Panc1 (cell line): ENCODE results near the gene TUBB1.

ENCODE experiments used
- POLR2AphosphoS5 ChIP-seq: IDR thresholded peaks from 2 replicates; pipeline ENCODE4 v1.6.1; 2012; ENCODE audit warnings: mild to moderate bottlenecking, low read depth, low read length, moderate library complexity
- SIN3A ChIP-seq: IDR thresholded peaks from 2 replicates; pipeline ENCODE4 v1.6.1; 2012; ENCODE audit warnings: low read depth, mild to moderate bottlenecking, low read length, moderate library complexity, borderline replicate concordance; ENCODE audit not compliant: insufficient read depth
- TCF7L2 ChIP-seq: IDR thresholded peaks from 2 replicates; pipeline ENCODE4 v1.6.1; 2011; ENCODE audit warnings: mild to moderate bottlenecking, low read depth, low read length, inconsistent platforms
- TF ChIP-seq, protein P1 (sequence below): fragments of 450-650 bp; IDR thresholded peaks from 2 replicates; pipeline ENCODE4 v1.5.1; 2017; ENCODE audit warnings: mild to moderate bottlenecking
- TF ChIP-seq, protein P2 (sequence below), 2 experiments: IDR thresholded peaks; 2 replicates each; pipeline ENCODE4 v1.6.1; 2011 to 2012; ENCODE audit warnings: low read depth in 2 of 2, control low read depth in 1 of 2, low read length in 1 of 2, mild to moderate bottlenecking in 1 of 2, moderate library complexity in 1 of 2; ENCODE audit not compliant: insufficient read depth in 1 of 2

DNA sequence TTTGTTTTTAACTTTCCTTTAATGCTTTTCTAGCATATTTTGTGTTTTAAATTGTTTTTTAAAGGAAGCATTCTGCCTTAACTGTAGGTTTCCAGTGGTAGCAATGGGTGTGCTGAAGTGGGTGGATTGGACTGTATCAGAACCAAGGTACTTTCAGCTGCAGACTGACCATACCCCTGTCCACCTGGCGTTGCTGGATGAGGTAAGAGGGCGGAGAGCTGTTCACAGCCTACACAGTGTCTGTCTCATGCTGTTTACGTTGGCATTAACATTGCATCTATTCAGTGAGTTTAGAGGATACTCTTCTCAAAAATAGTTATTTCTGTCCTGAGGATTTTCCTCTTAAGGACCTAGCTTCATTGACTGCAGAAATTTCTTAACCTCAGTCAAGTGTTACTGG lies 26.3 kb upstream of the TUBB1 start:
- TF ChIP-seq, protein P1, sequence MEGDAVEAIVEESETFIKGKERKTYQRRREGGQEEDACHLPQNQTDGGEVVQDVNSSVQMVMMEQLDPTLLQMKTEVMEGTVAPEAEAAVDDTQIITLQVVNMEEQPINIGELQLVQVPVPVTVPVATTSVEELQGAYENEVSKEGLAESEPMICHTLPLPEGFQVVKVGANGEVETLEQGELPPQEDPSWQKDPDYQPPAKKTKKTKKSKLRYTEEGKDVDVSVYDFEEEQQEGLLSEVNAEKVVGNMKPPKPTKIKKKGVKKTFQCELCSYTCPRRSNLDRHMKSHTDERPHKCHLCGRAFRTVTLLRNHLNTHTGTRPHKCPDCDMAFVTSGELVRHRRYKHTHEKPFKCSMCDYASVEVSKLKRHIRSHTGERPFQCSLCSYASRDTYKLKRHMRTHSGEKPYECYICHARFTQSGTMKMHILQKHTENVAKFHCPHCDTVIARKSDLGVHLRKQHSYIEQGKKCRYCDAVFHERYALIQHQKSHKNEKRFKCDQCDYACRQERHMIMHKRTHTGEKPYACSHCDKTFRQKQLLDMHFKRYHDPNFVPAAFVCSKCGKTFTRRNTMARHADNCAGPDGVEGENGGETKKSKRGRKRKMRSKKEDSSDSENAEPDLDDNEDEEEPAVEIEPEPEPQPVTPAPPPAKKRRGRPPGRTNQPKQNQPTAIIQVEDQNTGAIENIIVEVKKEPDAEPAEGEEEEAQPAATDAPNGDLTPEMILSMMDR = no peak
- TF ChIP-seq, protein P2, sequence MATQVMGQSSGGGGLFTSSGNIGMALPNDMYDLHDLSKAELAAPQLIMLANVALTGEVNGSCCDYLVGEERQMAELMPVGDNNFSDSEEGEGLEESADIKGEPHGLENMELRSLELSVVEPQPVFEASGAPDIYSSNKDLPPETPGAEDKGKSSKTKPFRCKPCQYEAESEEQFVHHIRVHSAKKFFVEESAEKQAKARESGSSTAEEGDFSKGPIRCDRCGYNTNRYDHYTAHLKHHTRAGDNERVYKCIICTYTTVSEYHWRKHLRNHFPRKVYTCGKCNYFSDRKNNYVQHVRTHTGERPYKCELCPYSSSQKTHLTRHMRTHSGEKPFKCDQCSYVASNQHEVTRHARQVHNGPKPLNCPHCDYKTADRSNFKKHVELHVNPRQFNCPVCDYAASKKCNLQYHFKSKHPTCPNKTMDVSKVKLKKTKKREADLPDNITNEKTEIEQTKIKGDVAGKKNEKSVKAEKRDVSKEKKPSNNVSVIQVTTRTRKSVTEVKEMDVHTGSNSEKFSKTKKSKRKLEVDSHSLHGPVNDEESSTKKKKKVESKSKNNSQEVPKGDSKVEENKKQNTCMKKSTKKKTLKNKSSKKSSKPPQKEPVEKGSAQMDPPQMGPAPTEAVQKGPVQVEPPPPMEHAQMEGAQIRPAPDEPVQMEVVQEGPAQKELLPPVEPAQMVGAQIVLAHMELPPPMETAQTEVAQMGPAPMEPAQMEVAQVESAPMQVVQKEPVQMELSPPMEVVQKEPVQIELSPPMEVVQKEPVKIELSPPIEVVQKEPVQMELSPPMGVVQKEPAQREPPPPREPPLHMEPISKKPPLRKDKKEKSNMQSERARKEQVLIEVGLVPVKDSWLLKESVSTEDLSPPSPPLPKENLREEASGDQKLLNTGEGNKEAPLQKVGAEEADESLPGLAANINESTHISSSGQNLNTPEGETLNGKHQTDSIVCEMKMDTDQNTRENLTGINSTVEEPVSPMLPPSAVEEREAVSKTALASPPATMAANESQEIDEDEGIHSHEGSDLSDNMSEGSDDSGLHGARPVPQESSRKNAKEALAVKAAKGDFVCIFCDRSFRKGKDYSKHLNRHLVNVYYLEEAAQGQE (IDR thresholded peaks at IDR 0.05; ENCODE audit: insufficient read depth in 1 of 2, low read depth in 2 of 2, low read length in 1 of 2) = no peak
- TF ChIP-seq SIN3A = no peak
- TF ChIP-seq POLR2AphosphoS5 = 0 out of 2 replicates have a peak, but pooled peaks have one; percentile 13
- TF ChIP-seq TCF7L2 = no peak
